H1 (cell line): ENCODE data around the gene POLR2M. TPM values are rescaled to one million over a fixed set of nuclear protein-coding genes. Genes with fewer than 3 reads are reported as not detected.

Experiments
- CTCF ChIA-PET: fragments of 300-600 bp; sonication (Branson Sonifier 250); formaldehyde crosslinking; loops from one replicate; lab custom pipeline; 2021; ENCODE audit not compliant: partially characterized antibody; lab: Charles Lee
- POLR2A ChIA-PET: fragments of 300-600 bp; sonication (Branson Sonifier 250); formaldehyde crosslinking; loops from one replicate; lab custom pipeline; 2021; ENCODE audit warnings: inconsistent platforms; ENCODE audit not compliant: partially characterized antibody; lab: Charles Lee
- DNase-seq, 2 experiments: peaks; one replicate each; pipeline versions ENCODE4 v3.0.0 to v3.0.0-alpha.2; 2010 to 2022; ENCODE audit warnings: low spot score in 2 of 2, low read depth in 1 of 2, mixed read lengths in 1 of 2
- FAIRE-seq: peaks from 2 replicates; lab custom pipeline; 2011; peaks lifted over from hg19 to GRCh38; lab: Jason Lieb, UNC
- H2AFZ ChIP-seq: 2 replicates; pipeline ENCODE4 v1.8.1; 2012; ENCODE audit warnings: low read length, inconsistent platforms
- H2AK5ac ChIP-seq: 2 replicates; pipeline ENCODE4 v1.6.1; 2013; ENCODE audit warnings: low read depth, low read length
- H2BK120ac ChIP-seq: replicated peaks from 2 replicates; pipeline ENCODE3; 2013; ENCODE audit warnings: low read depth, low read length, inconsistent platforms
- H2BK12ac ChIP-seq: 2 replicates; pipeline ENCODE4 v1.6.1; 2013; ENCODE audit warnings: low read depth, low read length
- H2BK15ac ChIP-seq: 2 replicates; pipeline ENCODE4 v1.6.1; 2013; ENCODE audit warnings: low read length
- H2BK20ac ChIP-seq: 2 replicates; pipeline ENCODE4 v1.6.1; 2013; ENCODE audit warnings: low read length
- H2BK5ac ChIP-seq: 2 replicates; pipeline ENCODE4 v1.6.1; 2013; ENCODE audit warnings: low read depth, low read length
- H3K14ac ChIP-seq: 2 replicates; pipeline ENCODE4 v1.6.1; 2013; ENCODE audit warnings: inconsistent platforms; ENCODE audit not compliant: insufficient read length
- H3K18ac ChIP-seq: 2 replicates; pipeline ENCODE4 v1.6.1; 2013; ENCODE audit warnings: low read length; ENCODE audit errors: extremely low read depth
- H3K23ac ChIP-seq: 2 replicates; pipeline ENCODE4 v1.6.1; 2013; ENCODE audit warnings: inconsistent platforms; ENCODE audit not compliant: insufficient read length
- H3K23me2 ChIP-seq: 2 replicates; pipeline ENCODE4 v1.6.1; 2013; ENCODE audit warnings: low read depth, low read length
- H3K27ac ChIP-seq: 2 replicates; pipeline ENCODE4 v1.6.1; 2011; ENCODE audit warnings: low read depth, low read length, inconsistent platforms
- H3K27me3 ChIP-seq, 4 experiments: replicated peaks in 1 of 4; 1 replicate in 1 of 4; 2 replicates in 3 of 4; pipeline versions ENCODE4 v1.6.1 to v1.8.1; 2011 to 2013; ENCODE audit warnings: low read length in 3 of 4, mild to moderate bottlenecking in 3 of 4, inconsistent platforms in 2 of 4, mixed read lengths in 2 of 4, moderate library complexity in 1 of 4; ENCODE audit not compliant: control insufficient read depth in 3 of 4, insufficient read depth in 3 of 4; ENCODE audit errors: extremely low read depth in 1 of 4
- H3K36me3 ChIP-seq, 4 experiments: 2 replicates each; pipeline versions ENCODE4 v1.6.1 to v1.8.1; 2011 to 2013; ENCODE audit warnings: mild to moderate bottlenecking in 4 of 4, low read length in 3 of 4, moderate library complexity in 2 of 4, control low read depth in 1 of 4, inconsistent platforms in 1 of 4; ENCODE audit not compliant: insufficient read depth in 4 of 4, control insufficient read depth in 2 of 4
- H3K4ac ChIP-seq: replicated peaks from 2 replicates; pipeline ENCODE3; 2013; ENCODE audit warnings: low read length, low read depth, mixed read lengths, inconsistent platforms; ENCODE audit not compliant: insufficient read length
- H3K4me1 ChIP-seq, 4 experiments: replicated peaks in 1 of 4; 1 replicate in 1 of 4; 2 replicates in 3 of 4; pipeline versions ENCODE4 v1.6.1 to v1.8.1; 2011 to 2013; ENCODE audit warnings: low read length in 3 of 4, inconsistent platforms in 2 of 4, mixed read lengths in 1 of 4; ENCODE audit not compliant: insufficient read depth in 4 of 4, control insufficient read depth in 3 of 4
- H3K4me2 ChIP-seq, 2 experiments: 2 replicates each; pipeline versions ENCODE4 v1.6.1 to v1.8.1; 2011 to 2013; ENCODE audit warnings: low read depth in 2 of 2, low read length in 2 of 2, control low read depth in 1 of 2, inconsistent platforms in 1 of 2, mild to moderate bottlenecking in 1 of 2; ENCODE audit not compliant: insufficient read depth in 1 of 2
- H3K4me3 ChIP-seq, 4 experiments: fragments of 200-600, 300-600 bp in 1 of 4; sonication (generic), shearing (Covaris generic), sonication (Bioruptor Twin) in 1 of 4; 2 replicates each; pipeline versions ENCODE4 v1.5.1 to v1.8.1; 2011 to 2016; ENCODE audit warnings: low read length in 4 of 4, low read depth in 3 of 4, control low read depth in 2 of 4, inconsistent platforms in 2 of 4, mild to moderate bottlenecking in 2 of 4, mixed read lengths in 1 of 4, moderate library complexity in 1 of 4; ENCODE audit not compliant: insufficient read depth in 2 of 4; ENCODE audit errors: extremely low read depth in 1 of 4
- H3K56ac ChIP-seq: replicated peaks from 2 replicates; pipeline ENCODE3; 2013; ENCODE audit warnings: low read depth, mild to moderate bottlenecking, mixed read lengths, low read length, inconsistent platforms; ENCODE audit not compliant: insufficient read length
- H3K79me1 ChIP-seq: 2 replicates; pipeline ENCODE4 v1.6.1; 2013; ENCODE audit warnings: low read depth, low read length, control low read depth
- H3K79me2 ChIP-seq, 2 experiments: 2 replicates each; pipeline versions ENCODE4 v1.6.1 to v1.8.1; 2012 to 2013; ENCODE audit warnings: low read length in 2 of 2, mild to moderate bottlenecking in 2 of 2, inconsistent platforms in 1 of 2; ENCODE audit not compliant: insufficient read depth in 2 of 2, control insufficient read depth in 1 of 2
- H3K9ac ChIP-seq, 4 experiments: replicated peaks in 1 of 4; 1 replicate in 1 of 4; 2 replicates in 3 of 4; pipeline versions ENCODE4 v1.6.1 to v1.8.1; 2011 to 2013; ENCODE audit warnings: low read depth in 3 of 4, low read length in 3 of 4, control low read depth in 2 of 4, mild to moderate bottlenecking in 2 of 4, moderate library complexity in 2 of 4, inconsistent platforms in 1 of 4; ENCODE audit errors: extremely low read depth in 1 of 4
- H3K9me3 ChIP-seq, 2 experiments: 2 replicates each; pipeline versions ENCODE4 v1.6.1 to v1.8.1; 2012 to 2013; ENCODE audit warnings: mild to moderate bottlenecking in 2 of 2, moderate library complexity in 2 of 2, control low read depth in 1 of 2, inconsistent platforms in 1 of 2, low read depth in 1 of 2, low read length in 1 of 2, mixed read lengths in 1 of 2; ENCODE audit not compliant: insufficient read depth in 2 of 2
- H4K20me1 ChIP-seq, 2 experiments: replicated peaks in 1 of 2; 2 replicates each; pipeline versions ENCODE3 to v1.8.1; 2011 to 2013; ENCODE audit warnings: inconsistent platforms in 2 of 2, low read length in 2 of 2, mild to moderate bottlenecking in 1 of 2; ENCODE audit not compliant: insufficient read depth in 2 of 2, control insufficient read depth in 1 of 2
- H4K5ac ChIP-seq: 2 replicates; pipeline ENCODE4 v1.6.1; 2013; ENCODE audit warnings: low read length, low read depth, mixed read lengths, inconsistent platforms; ENCODE audit not compliant: insufficient read length
- H4K8ac ChIP-seq: 2 replicates; pipeline ENCODE4 v1.8.0; 2013; ENCODE audit warnings: mild to moderate bottlenecking, moderate library complexity, low read length, inconsistent platforms; ENCODE audit not compliant: insufficient read depth; ENCODE audit errors: extremely low read depth
- H4K91ac ChIP-seq: replicated peaks from 2 replicates; pipeline ENCODE3; 2013; ENCODE audit warnings: low read length, mixed read lengths, inconsistent platforms; ENCODE audit not compliant: insufficient read length
- BACH1 ChIP-seq: IDR thresholded peaks from 2 replicates; pipeline ENCODE4 v1.6.1; 2012; ENCODE audit warnings: low read length, improper control_type of control experiment
- CBX8 ChIP-seq: fragments of 300-800, 300-1000 bp; sonication (generic); IDR thresholded peaks from 2 replicates; pipeline ENCODE4 v1.7.1; 2016; ENCODE audit warnings: low read depth, low read length, borderline replicate concordance
- CREB1 ChIP-seq: IDR thresholded peaks from 2 replicates; pipeline ENCODE4 v1.6.1; 2012; ENCODE audit warnings: inconsistent platforms
- HDAC2 ChIP-seq, 2 experiments: fragments of 300-600 bp in 1 of 2; sonication (generic) in 1 of 2; IDR thresholded peaks; 2 replicates each; pipeline ENCODE4 v1.6.1; 2011 to 2012; ENCODE audit warnings: low read depth in 2 of 2, low read length in 2 of 2, mild to moderate bottlenecking in 2 of 2, moderate library complexity in 2 of 2, borderline replicate concordance in 1 of 2, inconsistent platforms in 1 of 2
- JUN ChIP-seq: IDR thresholded peaks from 2 replicates; pipeline ENCODE4 v1.6.1; 2011; ENCODE audit warnings: low read depth, mild to moderate bottlenecking, improper control_type of control experiment, low read length
- KDM1A ChIP-seq: fragments of 200-600, 300-600 bp; sonication (generic); IDR thresholded peaks from 2 replicates; pipeline ENCODE4 v1.7.1; 2016; ENCODE audit warnings: mild to moderate bottlenecking, low read length, borderline replicate concordance
- MAFK ChIP-seq: IDR thresholded peaks from 2 replicates; pipeline ENCODE4 v1.6.1; 2012; ENCODE audit warnings: low read depth, mild to moderate bottlenecking, improper control_type of control experiment, low read length
- NANOG ChIP-seq: IDR thresholded peaks from 2 replicates; pipeline ENCODE4 v1.6.1; 2011; ENCODE audit warnings: low read length, low read depth, mild to moderate bottlenecking, inconsistent platforms; ENCODE audit not compliant: insufficient read depth, poor library complexity, severe bottlenecking
- POLR2A ChIP-seq, 2 experiments: IDR thresholded peaks; 1 replicate in 1 of 2; 2 replicates in 1 of 2; pipeline ENCODE4 v1.6.1; 2011; ENCODE audit warnings: low read depth in 2 of 2, low read length in 2 of 2, mild to moderate bottlenecking in 2 of 2; ENCODE audit errors: control extremely low read depth in 1 of 2
- TEAD4 ChIP-seq: IDR thresholded peaks from 2 replicates; pipeline ENCODE4 v1.6.1; 2012; ENCODE audit warnings: low read depth, low read length, inconsistent platforms, mixed read lengths
- ZNF274 ChIP-seq: IDR thresholded peaks from 2 replicates; pipeline ENCODE4 v1.7.0; 2012; ENCODE audit warnings: low read length, borderline replicate concordance; ENCODE audit errors: extremely low read depth
- WGBS, 2 experiments: shearing (Covaris generic) in 1 of 2; methylation state at CpG; one replicate each; pipeline versions ENCODE4 v1.1.6 to v1.1.7; 2013 to 2015; ENCODE audit warnings: low lambda C conversion rate in 2 of 2, mixed read lengths in 2 of 2, inconsistent platforms in 1 of 2, low coverage in 1 of 2, missing lambda C conversion rate in 1 of 2; ENCODE audit not compliant: insufficient replicate concordance in 2 of 2, insufficient coverage in 1 of 2, insufficient read length in 1 of 2; ENCODE audit errors: extremely low coverage in 1 of 2, missing lambda C conversion rate in 1 of 2; 5-methylcytosine and 5-hydroxymethylcytosine counted together
- polyA plus RNA-seq, 7 experiments: library from polyadenylated mRNA; depleted of rRNA in 3 of 7; stranded (reverse) in 5 of 7; unstranded in 2 of 7; fragments of >200 nt in 5 of 7; fragments of 200-250 nt in 2 of 7; gene quantifications; 1 replicate in 5 of 7; 2 replicates in 1 of 7; 4 replicates in 1 of 7; pipeline versions ENCODE4 v1.2.1 to v1.2.3, GENCODE V29; 2011 to 2013; ENCODE audit warnings: missing spikeins in 2 of 7, mixed read lengths in 2 of 7
- total RNA-seq: library from RNA; stranded (reverse); fragmentation: NEBNext Ultra II Directional; extraction: Animal tissue kit (Norgen Biotek cat#: 25700); gene quantifications from 2 replicates; pipeline ENCODE4 v1.2.1, GENCODE V29; 2021

Gene POLR2M
- total and polyA plus RNA-seq, 2 of the 8 experiments (the other 6 are each of a cell fraction or from before 2014, with no cell fraction given) = 32.7 to 55.1 TPM

DNA sequence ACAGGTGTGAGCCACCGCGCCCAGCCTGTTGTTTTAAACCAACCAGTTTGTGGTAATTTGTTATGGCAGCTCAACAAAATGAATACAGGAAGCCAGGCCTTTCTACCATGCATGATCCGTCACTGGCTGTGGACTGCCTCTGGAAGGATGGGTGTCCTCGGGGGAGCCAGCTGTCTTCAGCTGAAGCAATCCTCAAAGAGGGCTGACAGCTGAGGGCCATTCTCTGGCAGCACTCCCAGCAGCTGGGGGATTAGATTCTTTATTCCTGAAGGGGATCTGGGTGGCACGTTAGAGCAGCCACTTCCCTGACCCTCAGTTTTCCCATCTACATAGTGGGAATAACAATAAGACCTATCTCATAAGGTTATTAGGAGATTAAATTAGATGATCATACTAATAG is 24.4 kb downstream of the POLR2M start:
- Histone ChIP-seq H2BK5ac (no peak overlapping the region), H4K8ac (no peak overlapping the region), H3K23me2 (peaks cover 2% of the 10 kb centered on the region; the same call in 1 of the 2 replicates), H3K27me3 (no peaks in the 10 kb centered on the region), H3K14ac (no peak overlapping the region), H3K27ac (no peak overlapping the region), H3K4ac (no peak overlapping the region), H2BK12ac (no peak overlapping the region), H4K91ac (no peak overlapping the region), H3K56ac (no peak overlapping the region), H3K9me3 (no peaks in the 10 kb centered on the region), H3K4me1 (peaks cover 0 to 6% (median 0%) of the 10 kb centered on the region in 4 experiments; a peak in 1 of 7 replicates), H3K9ac (no peak overlapping the region), H4K5ac (no peak overlapping the region), H3K18ac (no peak overlapping the region), H2AFZ (no peak overlapping the region), H2AK5ac (no peak overlapping the region), H3K79me1 (no peaks in the 10 kb centered on the region), H2BK120ac (no peak overlapping the region), H2BK15ac (no peak overlapping the region), H3K4me2 (no peak overlapping the region), H3K36me3 (no peaks in the 10 kb centered on the region), H3K79me2 (no peaks in the 10 kb centered on the region), H3K4me3 (no peak overlapping the region), H3K23ac (no peak overlapping the region), H4K20me1 (no peaks in the 10 kb centered on the region), H2BK20ac (no peak overlapping the region)
- FAIRE-seq (no peak), DNase-seq (no peak)
- 90% methylated on average over 5 of the region's 5 CpGs; no CpG with 5 or more reads in 1 of the 2 experiments for WGBS, 2 experiments
- no peak for TF ChIP-seq KDM1A
- TF ChIP-seq MAFK = no peak
- TF ChIP-seq NANOG = no peak
- no peak for TF ChIP-seq BACH1
- TF ChIP-seq POLR2A (IDR thresholded peaks at IDR 0.05; ENCODE audit: control extremely low read depth in 1 of 2, low read depth in 2 of 2, low read length in 2 of 2) = no peak
- no peak for TF ChIP-seq CBX8
- TF ChIP-seq TEAD4 = no peak
- no peak for TF ChIP-seq ZNF274
- no peak for TF ChIP-seq JUN
- TF ChIP-seq HDAC2 (IDR thresholded peaks at IDR 0.05; ENCODE audit: borderline replicate concordance in 1 of 2, low read depth in 2 of 2, low read length in 2 of 2) = no peak
- TF ChIP-seq CREB1 = no peak
- ChIA-PET CTCF (interaction anchor here (0.7 to 27.9 kb wide), 14 partner anchors 9 to 437 kb away, joined by 3 to 530 read pairs (median 6); partner anchors contain the start of gene POLR2M), POLR2A (interaction anchor here (1.5 kb wide), 1 partner anchor 25 kb away, joined by 4 read pairs; the partner anchor contains the start of gene POLR2M)
